ENCODE measurements around the gene MYMX.
A peak's percentile ranks its signal among the peaks of the same experiment; 100 is the strongest.
"Not testable (repeated sequence)": the region's sequence is repeated elsewhere in the genome, so short reads cannot be mapped to it uniquely, and the experiment has no call there.

Gene MYMX

GRCh38 chr6:44182911-44183390, 33.8 kb upstream of the MYMX start:
- no peak overlapping the region for H3K27ac ChIP-seq (replicated peaks; ENCODE audit: low read length)
- H4K91ac ChIP-seq (ENCODE audit: low read depth, low read length, poor library complexity) = no peak overlapping the region

GRCh38 chr6:44183783-44184182, 32.9 kb upstream of the MYMX start:
- no peak overlapping the region for H2BK5ac ChIP-seq (ENCODE audit: low read length)
- WGBS, 2 donors (ENCODE audit: extremely low coverage in 2 of 2, insufficient read length in 2 of 2, insufficient replicate concordance in 1 of 2) = no CpG with 5 or more reads among the region's 9 CpGs
- H2BK120ac ChIP-seq (ENCODE audit: low read depth, low read length) = no peak overlapping the region
- no peaks in the 10 kb centered on the region for H3K36me3 ChIP-seq (replicated peaks in 1 of 2; ENCODE audit: control insufficient read depth in 2 of 2, insufficient read depth in 2 of 2, low read length in 2 of 2)
- H3K79me1 ChIP-seq (ENCODE audit: low read depth, low read length) = no peaks in the 10 kb centered on the region
- no peak overlapping the region for H3K4me2 ChIP-seq (ENCODE audit: insufficient read depth, low read length, poor library complexity, severe bottlenecking)
- peaks cover 9 to 11% of the 10 kb centered on the region in 2 donors for H3K4me1 ChIP-seq (ENCODE audit: control insufficient read depth in 2 of 2, insufficient read depth in 1 of 2, low read depth in 1 of 2, low read length in 2 of 2)
- H4K8ac ChIP-seq (ENCODE audit: low read depth, low read length) = no peak overlapping the region
- H3K23ac ChIP-seq (ENCODE audit: low read depth, low read length, poor library complexity) = no peak overlapping the region
- H3K4ac ChIP-seq (ENCODE audit: low read length) = no peak overlapping the region
- no peak overlapping the region for H2BK15ac ChIP-seq (ENCODE audit: low read length)
- peak overlapping the region; percentile 21 for H3K18ac ChIP-seq (ENCODE audit: low read length)
- H3K9ac ChIP-seq (ENCODE audit: low read depth, low read length, poor library complexity) = no peak overlapping the region
- H3K4me3 ChIP-seq (ENCODE audit: low read length in 2 of 2) = no peak overlapping the region
- H3K14ac ChIP-seq (ENCODE audit: low read length) = no peak overlapping the region
- no peak overlapping the region for H3K27ac ChIP-seq (replicated peaks; ENCODE audit: low read length)
- H2AK5ac ChIP-seq (ENCODE audit: low read depth, low read length) = no peak overlapping the region
- H2BK12ac ChIP-seq (ENCODE audit: low read length) = peak overlapping the region; percentile 86
- H3K27me3 ChIP-seq (ENCODE audit: control insufficient read depth in 3 of 3, insufficient read depth in 3 of 3, low read depth in 1 of 3, low read length in 3 of 3) = no peaks in the 10 kb centered on the region
- H2AFZ ChIP-seq (ENCODE audit: low read length) = no peak overlapping the region
- DNase-seq (ENCODE audit: low spot score) = no peak
- no peaks in the 10 kb centered on the region for H3K9me3 ChIP-seq (replicated peaks in 1 of 2; ENCODE audit: control insufficient read depth in 2 of 2, insufficient read depth in 1 of 2, low read depth in 1 of 2, low read length in 2 of 2)
- no peak overlapping the region for H4K91ac ChIP-seq (ENCODE audit: low read depth, low read length, poor library complexity)

More at GRCh38 chr6:44182911-44183390, 33.8 kb upstream of the MYMX start:
- no peak overlapping the region for H2BK12ac ChIP-seq (ENCODE audit: low read length)
- H3K9me3 ChIP-seq (replicated peaks in 1 of 2; ENCODE audit: control insufficient read depth in 2 of 2, insufficient read depth in 1 of 2, low read depth in 1 of 2, low read length in 2 of 2) = no peaks in the 10 kb centered on the region
- no peaks in the 10 kb centered on the region for H3K27me3 ChIP-seq (ENCODE audit: control insufficient read depth in 3 of 3, insufficient read depth in 3 of 3, low read depth in 1 of 3, low read length in 3 of 3)
- H3K4me3 ChIP-seq (ENCODE audit: low read length in 2 of 2) = no peak overlapping the region
- WGBS, 2 donors (ENCODE audit: extremely low coverage in 2 of 2, insufficient read length in 2 of 2, insufficient replicate concordance in 1 of 2) = no CpG with 5 or more reads among the region's 4 CpGs
- H4K8ac ChIP-seq (ENCODE audit: low read depth, low read length) = no peak overlapping the region
- H3K4me1 ChIP-seq (ENCODE audit: control insufficient read depth in 2 of 2, insufficient read depth in 1 of 2, low read depth in 1 of 2, low read length in 2 of 2) = peaks cover 9 to 11% of the 10 kb centered on the region in 2 donors
- H3K79me1 ChIP-seq (ENCODE audit: low read depth, low read length) = no peaks in the 10 kb centered on the region
- H3K23ac ChIP-seq (ENCODE audit: low read depth, low read length, poor library complexity) = no peak overlapping the region
- peak overlapping the region; percentile 10 for H2BK5ac ChIP-seq (ENCODE audit: low read length)
- no peaks in the 10 kb centered on the region for H3K36me3 ChIP-seq (replicated peaks in 1 of 2; ENCODE audit: control insufficient read depth in 2 of 2, insufficient read depth in 2 of 2, low read length in 2 of 2)
- H3K4me2 ChIP-seq (ENCODE audit: insufficient read depth, low read length, poor library complexity, severe bottlenecking) = no peak overlapping the region
- no peak overlapping the region for H3K4ac ChIP-seq (ENCODE audit: low read length)
- H2BK120ac ChIP-seq (ENCODE audit: low read depth, low read length) = no peak overlapping the region
- no peak overlapping the region for H3K14ac ChIP-seq (ENCODE audit: low read length)
- DNase-seq (ENCODE audit: low spot score) = no peak
- H3K18ac ChIP-seq (ENCODE audit: low read length) = no peak overlapping the region
- no peak overlapping the region for H3K9ac ChIP-seq (ENCODE audit: low read depth, low read length, poor library complexity)
- H2AK5ac ChIP-seq (ENCODE audit: low read depth, low read length) = no peak overlapping the region
- no peak overlapping the region for H2BK15ac ChIP-seq (ENCODE audit: low read length)
- H2AFZ ChIP-seq (ENCODE audit: low read length) = no peak overlapping the region

DNA sequence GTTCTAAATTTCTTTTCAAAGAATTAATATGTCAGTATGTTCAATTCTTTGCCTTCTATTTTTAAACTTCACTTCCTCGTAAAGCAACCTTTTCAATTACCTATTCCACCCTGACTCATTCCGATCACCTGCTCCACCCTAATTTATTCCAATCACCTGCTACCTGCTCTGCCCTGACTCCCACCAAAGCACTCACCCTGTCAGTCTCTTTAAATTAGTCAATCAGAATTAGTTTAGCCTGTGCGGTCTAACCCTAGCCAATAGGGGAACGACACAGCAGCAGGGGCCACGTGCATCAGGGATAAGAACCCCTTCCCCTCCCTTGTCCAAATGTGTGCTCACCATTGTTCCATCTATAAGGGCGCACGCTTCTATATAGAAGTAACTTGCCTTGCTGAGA, 31.4 kb upstream of the MYMX start:
- not testable (repeated sequence) for H3K4me3 ChIP-seq (ENCODE audit: low read length in 2 of 2); H3K36me3 ChIP-seq (replicated peaks in 1 of 2; ENCODE audit: control insufficient read depth in 2 of 2, insufficient read depth in 2 of 2, low read length in 2 of 2); H3K4ac ChIP-seq (ENCODE audit: low read length); H3K27me3 ChIP-seq (ENCODE audit: control insufficient read depth in 3 of 3, insufficient read depth in 3 of 3, low read depth in 1 of 3, low read length in 3 of 3); DNase-seq (ENCODE audit: low spot score); H3K14ac ChIP-seq (ENCODE audit: low read length); H3K9me3 ChIP-seq (replicated peaks in 1 of 2; ENCODE audit: control insufficient read depth in 2 of 2, insufficient read depth in 1 of 2, low read depth in 1 of 2, low read length in 2 of 2); H4K8ac ChIP-seq (ENCODE audit: low read depth, low read length); H2BK15ac ChIP-seq (ENCODE audit: low read length); H3K18ac ChIP-seq (ENCODE audit: low read length); H3K79me1 ChIP-seq (ENCODE audit: low read depth, low read length); H3K23ac ChIP-seq (ENCODE audit: low read depth, low read length, poor library complexity); H2AFZ ChIP-seq (ENCODE audit: low read length); H4K91ac ChIP-seq (ENCODE audit: low read depth, low read length, poor library complexity); H3K27ac ChIP-seq (replicated peaks; ENCODE audit: low read length); H2AK5ac ChIP-seq (ENCODE audit: low read depth, low read length); H2BK5ac ChIP-seq (ENCODE audit: low read length); H2BK12ac ChIP-seq (ENCODE audit: low read length); H3K9ac ChIP-seq (ENCODE audit: low read depth, low read length, poor library complexity); H2BK120ac ChIP-seq (ENCODE audit: low read depth, low read length); H3K4me2 ChIP-seq (ENCODE audit: insufficient read depth, low read length, poor library complexity, severe bottlenecking)
- no CpG with 5 or more reads among the region's 7 CpGs for WGBS, 2 donors (ENCODE audit: extremely low coverage in 2 of 2, insufficient read length in 2 of 2, insufficient replicate concordance in 1 of 2)
- peaks cover 11 to 12% of the 10 kb centered on the region in 2 donors for H3K4me1 ChIP-seq (ENCODE audit: control insufficient read depth in 2 of 2, insufficient read depth in 1 of 2, low read depth in 1 of 2, low read length in 2 of 2)

DNA sequence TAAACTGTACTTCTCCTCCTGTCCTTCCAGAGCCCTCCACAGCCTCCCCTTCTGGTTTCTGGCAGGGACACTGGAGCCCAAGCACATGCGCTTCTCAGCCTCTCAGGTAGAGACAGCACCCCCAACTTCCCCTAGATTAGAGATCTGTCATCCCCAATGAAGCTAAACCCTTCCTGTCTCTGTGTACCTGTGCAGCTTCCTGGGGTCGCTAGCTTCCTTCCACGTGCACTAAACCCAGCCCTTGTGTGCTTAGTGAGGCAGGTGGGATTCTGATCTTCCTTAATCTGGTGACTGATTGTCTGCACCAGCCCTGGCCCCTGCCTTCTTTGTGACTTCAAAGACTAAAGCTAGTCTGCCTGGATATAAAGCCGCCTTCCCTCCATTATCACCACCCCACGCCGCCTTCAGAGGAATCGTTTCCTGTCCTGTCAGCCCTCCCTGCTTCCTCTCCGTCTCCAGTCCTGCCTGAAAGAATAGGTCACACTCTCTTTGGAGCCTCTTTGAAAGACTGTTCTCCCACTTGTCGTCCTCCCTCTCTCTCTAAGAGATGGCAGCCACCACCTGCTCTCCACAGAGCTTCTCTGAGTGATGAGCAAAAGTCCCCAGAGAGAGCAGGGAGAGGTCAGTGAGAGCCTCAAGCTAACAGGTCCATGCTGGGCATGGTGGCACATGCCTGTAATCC, 30.6 kb upstream of the MYMX start:
- Histone ChIP-seq H3K18ac (ENCODE audit: low read length) (peak overlapping the region; percentile 41), H3K4me3 (ENCODE audit: low read length in 2 of 2) (no peak overlapping the region), H2BK120ac (ENCODE audit: low read depth, low read length) (peak overlapping the region; percentile 72), H3K23ac (ENCODE audit: low read depth, low read length, poor library complexity) (no peak overlapping the region), H3K36me3 (replicated peaks in 1 of 2; ENCODE audit: control insufficient read depth in 2 of 2, insufficient read depth in 2 of 2, low read length in 2 of 2) (no peaks in the 10 kb centered on the region), H3K4me1 (ENCODE audit: control insufficient read depth in 2 of 2, insufficient read depth in 1 of 2, low read depth in 1 of 2, low read length in 2 of 2) (peaks cover 11 to 12% of the 10 kb centered on the region in 2 donors), H3K4me2 (ENCODE audit: insufficient read depth, low read length, poor library complexity, severe bottlenecking) (no peak overlapping the region), H2AFZ (ENCODE audit: low read length) (peak overlapping the region; percentile 90), H3K4ac (ENCODE audit: low read length) (no peak overlapping the region), H4K91ac (ENCODE audit: low read depth, low read length, poor library complexity) (no peak overlapping the region), H3K27ac (replicated peaks; ENCODE audit: low read length) (no peak overlapping the region), H3K14ac (ENCODE audit: low read length) (no peak overlapping the region), H3K9ac (ENCODE audit: low read depth, low read length, poor library complexity) (peak overlapping the region; percentile 64), H3K27me3 (ENCODE audit: control insufficient read depth in 3 of 3, insufficient read depth in 3 of 3, low read depth in 1 of 3, low read length in 3 of 3) (no peaks in the 10 kb centered on the region), H3K9me3 (replicated peaks in 1 of 2; ENCODE audit: control insufficient read depth in 2 of 2, insufficient read depth in 1 of 2, low read depth in 1 of 2, low read length in 2 of 2) (no peaks in the 10 kb centered on the region), H2BK12ac (ENCODE audit: low read length) (peak overlapping the region; percentile 43), H3K79me1 (ENCODE audit: low read depth, low read length) (no peaks in the 10 kb centered on the region), H2BK5ac (ENCODE audit: low read length) (no peak overlapping the region), H2AK5ac (ENCODE audit: low read depth, low read length) (no peak overlapping the region), H4K8ac (ENCODE audit: low read depth, low read length) (no peak overlapping the region), H2BK15ac (ENCODE audit: low read length) (peak overlapping the region; percentile 82)
- WGBS, 2 donors (ENCODE audit: extremely low coverage in 2 of 2, insufficient read length in 2 of 2, insufficient replicate concordance in 1 of 2) = no CpG with 5 or more reads among the region's 9 CpGs
- no peak for DNase-seq (ENCODE audit: low spot score)

Data from neuronal stem cell (in vitro differentiated cells).